ENCODE measurements around the gene HRH1.

HRH1 gene

GRCh38 chr3:11136116-11136515 is 18.2 kb upstream of the HRH1 start:
- TF ChIP-seq ZFX (IDR thresholded peaks at IDR 0.05; ENCODE audit: borderline replicate concordance), result no peak
- no peak for TF ChIP-seq CTCF (IDR thresholded peaks at IDR 0.05)
- H3K27ac ChIP-seq, result no peak overlapping the region

GRCh38 chr3:11136830-11137626 is 17.3 kb upstream of the HRH1 start:
- H3K27ac ChIP-seq, result no peak overlapping the region
- TF ChIP-seq CTCF (IDR thresholded peaks at IDR 0.05), result no peak
- no peak for TF ChIP-seq ZFX (IDR thresholded peaks at IDR 0.05; ENCODE audit: borderline replicate concordance)

- no peak overlapping the region for H3K27ac ChIP-seq
- TF ChIP-seq ZFX (IDR thresholded peaks at IDR 0.05; ENCODE audit: borderline replicate concordance) (no peak), CTCF (IDR thresholded peaks at IDR 0.05) (no peak)
These were observed 16.7 kb upstream of the HRH1 start for GRCh38 chr3:11137627-11137959.

GRCh38 chr3:11138371-11138770 is 15.9 kb upstream of the HRH1 start:
- no peak overlapping the region for H3K27ac ChIP-seq
- TF ChIP-seq CTCF (IDR thresholded peaks at IDR 0.05) (no peak), ZFX (IDR thresholded peaks at IDR 0.05; ENCODE audit: borderline replicate concordance) (no peak)

GRCh38 chr3:11140030-11140712 is 14.1 kb upstream of the HRH1 start:
- TF ChIP-seq ZFX (IDR thresholded peaks at IDR 0.05; ENCODE audit: borderline replicate concordance) (no peak), CTCF (IDR thresholded peaks at IDR 0.05) (no peak)
- H3K27ac ChIP-seq, result no peak overlapping the region

GRCh38 chr3:11140713-11141104 is 13.6 kb upstream of the HRH1 start:
- no peak for TF ChIP-seq ZFX (IDR thresholded peaks at IDR 0.05; ENCODE audit: borderline replicate concordance)
- no peak for TF ChIP-seq CTCF (IDR thresholded peaks at IDR 0.05)
- no peak overlapping the region for H3K27ac ChIP-seq

GRCh38 chr3:11143476-11143875 is 10.8 kb upstream of the HRH1 start:
- no peak overlapping the region for H3K27ac ChIP-seq
- TF ChIP-seq ZFX (IDR thresholded peaks at IDR 0.05; ENCODE audit: borderline replicate concordance), result no peak
- TF ChIP-seq CTCF (IDR thresholded peaks at IDR 0.05), result no peak
